Measurements from ENCODE around the gene TGIF1.
A peak's percentile ranks its signal among the peaks of the same experiment; 100 is the strongest.

The TGIF1 gene

GRCh38 chr18:3448838-3449511 lies 997 bp upstream of the TGIF1 start:
- Histone ChIP-seq H3K4me1 (ENCODE audit: control insufficient read depth in 1 of 2, insufficient read depth in 2 of 2, low read length in 2 of 2) (peaks cover 16 to 22% of the 10 kb centered on the region in 2 donors), H3K9ac (ENCODE audit: low read depth in 1 of 2, low read length in 2 of 2) (peak overlapping the region; percentile 98 to 99), H3K4me3 (ENCODE audit: low read depth in 1 of 2, low read length in 2 of 2) (peak overlapping the region; percentile 81 to 93), H3K27ac (ENCODE audit: low read depth, low read length) (peak overlapping the region; percentile 96), H3K9me3 (ENCODE audit: control insufficient read depth in 1 of 2, low read length in 2 of 2) (no peaks in the 10 kb centered on the region), H3K36me3 (ENCODE audit: control insufficient read depth in 1 of 2, insufficient read depth in 2 of 2, low read length in 2 of 2) (no peaks in the 10 kb centered on the region), H3K27me3 (ENCODE audit: control insufficient read depth in 1 of 2, insufficient read depth in 2 of 2, low read length in 2 of 2) (no peaks in the 10 kb centered on the region)

- Histone ChIP-seq H3K27me3 (ENCODE audit: control insufficient read depth in 1 of 2, insufficient read depth in 2 of 2, low read length in 2 of 2) (no peaks in the 10 kb centered on the region), H3K27ac (ENCODE audit: low read depth, low read length) (peak overlapping the region; percentile 99), H3K9me3 (ENCODE audit: control insufficient read depth in 1 of 2, low read length in 2 of 2) (no peaks in the 10 kb centered on the region), H3K36me3 (ENCODE audit: control insufficient read depth in 1 of 2, insufficient read depth in 2 of 2, low read length in 2 of 2) (no peaks in the 10 kb centered on the region), H3K9ac (ENCODE audit: low read depth in 1 of 2, low read length in 2 of 2) (peak overlapping the region; percentile 81 to 98), H3K4me1 (ENCODE audit: control insufficient read depth in 1 of 2, insufficient read depth in 2 of 2, low read length in 2 of 2) (peaks cover 17 to 22% of the 10 kb centered on the region in 2 donors), H3K4me3 (ENCODE audit: low read depth in 1 of 2, low read length in 2 of 2) (peak overlapping the region; percentile 81 to 93)
These were observed 410 bp upstream of the TGIF1 start for GRCh38 chr18:3449512-3450011.

- H3K9ac ChIP-seq (ENCODE audit: low read depth in 1 of 2, low read length in 2 of 2): peak overlapping the region; percentile 98 to 99
- H3K4me3 ChIP-seq (ENCODE audit: low read depth in 1 of 2, low read length in 2 of 2): peak overlapping the region; percentile 92 to 93
- no peaks in the 10 kb centered on the region for H3K27me3 ChIP-seq (ENCODE audit: control insufficient read depth in 1 of 2, insufficient read depth in 2 of 2, low read length in 2 of 2)
- no peaks in the 10 kb centered on the region for H3K9me3 ChIP-seq (ENCODE audit: control insufficient read depth in 1 of 2, low read length in 2 of 2)
- peak overlapping the region; percentile 99 for H3K27ac ChIP-seq (ENCODE audit: low read depth, low read length)
- H3K36me3 ChIP-seq (ENCODE audit: control insufficient read depth in 1 of 2, insufficient read depth in 2 of 2, low read length in 2 of 2): no peaks in the 10 kb centered on the region
- H3K4me1 ChIP-seq (ENCODE audit: control insufficient read depth in 1 of 2, insufficient read depth in 2 of 2, low read length in 2 of 2): peaks cover 30 to 34% of the 10 kb centered on the region in 2 donors
These were observed 819 bp downstream of the TGIF1 start for GRCh38 chr18:3450799-3451182.

GRCh38 chr18:3451183-3451988 lies 1.4 kb downstream of the TGIF1 start:
- peak overlapping the region; percentile 99 for H3K27ac ChIP-seq (ENCODE audit: low read depth, low read length)
- peak overlapping the region; percentile 98 to 99 for H3K9ac ChIP-seq (ENCODE audit: low read depth in 1 of 2, low read length in 2 of 2)
- H3K4me1 ChIP-seq (ENCODE audit: control insufficient read depth in 1 of 2, insufficient read depth in 2 of 2, low read length in 2 of 2): peaks cover 34 to 38% of the 10 kb centered on the region in 2 donors
- H3K36me3 ChIP-seq (ENCODE audit: control insufficient read depth in 1 of 2, insufficient read depth in 2 of 2, low read length in 2 of 2): no peaks in the 10 kb centered on the region
- no peaks in the 10 kb centered on the region for H3K27me3 ChIP-seq (ENCODE audit: control insufficient read depth in 1 of 2, insufficient read depth in 2 of 2, low read length in 2 of 2)
- peak overlapping the region; percentile 92 to 93 for H3K4me3 ChIP-seq (ENCODE audit: low read depth in 1 of 2, low read length in 2 of 2)
- no peaks in the 10 kb centered on the region for H3K9me3 ChIP-seq (ENCODE audit: control insufficient read depth in 1 of 2, low read length in 2 of 2)

- H3K4me3 ChIP-seq (ENCODE audit: low read depth in 1 of 2, low read length in 2 of 2): peak overlapping the region; percentile 92 to 93
- peaks cover 0 to 1% of the 10 kb centered on the region in 2 donors for H3K36me3 ChIP-seq (ENCODE audit: control insufficient read depth in 1 of 2, insufficient read depth in 2 of 2, low read length in 2 of 2)
- no peaks in the 10 kb centered on the region for H3K9me3 ChIP-seq (ENCODE audit: control insufficient read depth in 1 of 2, low read length in 2 of 2)
- H3K27me3 ChIP-seq (ENCODE audit: control insufficient read depth in 1 of 2, insufficient read depth in 2 of 2, low read length in 2 of 2): no peaks in the 10 kb centered on the region
- H3K4me1 ChIP-seq (ENCODE audit: control insufficient read depth in 1 of 2, insufficient read depth in 2 of 2, low read length in 2 of 2): peaks cover 30 to 34% of the 10 kb centered on the region in 2 donors
- H3K9ac ChIP-seq (ENCODE audit: low read depth in 1 of 2, low read length in 2 of 2): peak overlapping the region; percentile 98 to 99
- peak overlapping the region; percentile 99 for H3K27ac ChIP-seq (ENCODE audit: low read depth, low read length)
These were observed 2.2 kb downstream of the TGIF1 start for GRCh38 chr18:3451989-3452749.

GRCh38 chr18:3452750-3453539 lies 3.0 kb downstream of the TGIF1 start:
- Histone ChIP-seq H3K27me3 (ENCODE audit: control insufficient read depth in 1 of 2, insufficient read depth in 2 of 2, low read length in 2 of 2) (no peaks in the 10 kb centered on the region), H3K4me3 (ENCODE audit: low read depth in 1 of 2, low read length in 2 of 2) (peak overlapping the region; percentile 92 to 93), H3K9me3 (ENCODE audit: control insufficient read depth in 1 of 2, low read length in 2 of 2) (no peaks in the 10 kb centered on the region), H3K36me3 (ENCODE audit: control insufficient read depth in 1 of 2, insufficient read depth in 2 of 2, low read length in 2 of 2) (peaks cover 0 to 8% of the 10 kb centered on the region in 2 donors), H3K4me1 (ENCODE audit: control insufficient read depth in 1 of 2, insufficient read depth in 2 of 2, low read length in 2 of 2) (peaks cover 25 to 40% of the 10 kb centered on the region in 2 donors), H3K27ac (ENCODE audit: low read depth, low read length) (peak overlapping the region; percentile 99), H3K9ac (ENCODE audit: low read depth in 1 of 2, low read length in 2 of 2) (peak overlapping the region; percentile 98 to 99)

GRCh38 chr18:3453540-3454364 lies 3.8 kb downstream of the TGIF1 start:
- Histone ChIP-seq H3K36me3 (ENCODE audit: control insufficient read depth in 1 of 2, insufficient read depth in 2 of 2, low read length in 2 of 2) (peaks cover 0 to 13% of the 10 kb centered on the region in 2 donors), H3K4me3 (ENCODE audit: low read depth in 1 of 2, low read length in 2 of 2) (peak overlapping the region; percentile 92 to 93), H3K27ac (ENCODE audit: low read depth, low read length) (peak overlapping the region; percentile 99), H3K4me1 (ENCODE audit: control insufficient read depth in 1 of 2, insufficient read depth in 2 of 2, low read length in 2 of 2) (peaks cover 30 to 48% of the 10 kb centered on the region in 2 donors), H3K9me3 (ENCODE audit: control insufficient read depth in 1 of 2, low read length in 2 of 2) (no peaks in the 10 kb centered on the region), H3K27me3 (ENCODE audit: control insufficient read depth in 1 of 2, insufficient read depth in 2 of 2, low read length in 2 of 2) (no peaks in the 10 kb centered on the region), H3K9ac (ENCODE audit: low read depth in 1 of 2, low read length in 2 of 2) (peak overlapping the region; percentile 98 to 99)

- Histone ChIP-seq H3K27ac (ENCODE audit: low read depth, low read length) (peak overlapping the region; percentile 46), H3K36me3 (ENCODE audit: control insufficient read depth in 1 of 2, insufficient read depth in 2 of 2, low read length in 2 of 2) (peaks cover 0 to 15% of the 10 kb centered on the region in 2 donors), H3K27me3 (ENCODE audit: control insufficient read depth in 1 of 2, insufficient read depth in 2 of 2, low read length in 2 of 2) (no peaks in the 10 kb centered on the region), H3K4me3 (ENCODE audit: low read depth in 1 of 2, low read length in 2 of 2) (peak overlapping the region; percentile 92 to 93), H3K9me3 (ENCODE audit: control insufficient read depth in 1 of 2, low read length in 2 of 2) (no peaks in the 10 kb centered on the region), H3K9ac (ENCODE audit: low read depth in 1 of 2, low read length in 2 of 2) (peak overlapping the region; percentile 98 to 99), H3K4me1 (ENCODE audit: control insufficient read depth in 1 of 2, insufficient read depth in 2 of 2, low read length in 2 of 2) (peaks cover 32 to 56% of the 10 kb centered on the region in 2 donors)
These were observed 4.6 kb downstream of the TGIF1 start for GRCh38 chr18:3454365-3455089.
